WERI-Rb-1 (cell line): ENCODE measurements around the gene RNASE8.

Experiments
- DNase-seq: peaks from one replicate; pipeline ENCODE4 v3.0.0-alpha.2; 2020
- H3K27ac ChIP-seq: fragments of 250-450 bp; sonication (Bioruptor Pico); 2 replicates; pipeline ENCODE4 v1.5.1; 2020; ENCODE audit warnings: mild to moderate bottlenecking, moderate library complexity
- H3K27me3 ChIP-seq: fragments of 250-450 bp; sonication (Bioruptor Pico); 2 replicates; pipeline ENCODE4 v1.5.1; 2021; ENCODE audit warnings: mild to moderate bottlenecking, low read depth, moderate library complexity; ENCODE audit not compliant: insufficient read depth, severe bottlenecking
- H3K36me3 ChIP-seq: fragments of 250-450 bp; sonication (Bioruptor Pico); 2 replicates; pipeline ENCODE4 v1.5.1; 2020; ENCODE audit warnings: mild to moderate bottlenecking, moderate library complexity
- H3K4me3 ChIP-seq: 2 replicates; pipeline ENCODE4 v1.5.1; 2011; ENCODE audit warnings: low read depth, mild to moderate bottlenecking, control low read depth, low read length
- H3K9me3 ChIP-seq: fragments of 250-450 bp; sonication (Bioruptor Pico); 2 replicates; pipeline ENCODE4 v1.5.1; 2021; ENCODE audit warnings: mild to moderate bottlenecking, moderate library complexity; ENCODE audit not compliant: severe bottlenecking
- TF ChIP-seq, protein P1 (sequence below): IDR thresholded peaks from 2 replicates; pipeline ENCODE4 v1.5.1; 2011; ENCODE audit warnings: low read depth, mild to moderate bottlenecking, control low read depth, inconsistent platforms, low read length

The RNASE8 gene

DNA sequence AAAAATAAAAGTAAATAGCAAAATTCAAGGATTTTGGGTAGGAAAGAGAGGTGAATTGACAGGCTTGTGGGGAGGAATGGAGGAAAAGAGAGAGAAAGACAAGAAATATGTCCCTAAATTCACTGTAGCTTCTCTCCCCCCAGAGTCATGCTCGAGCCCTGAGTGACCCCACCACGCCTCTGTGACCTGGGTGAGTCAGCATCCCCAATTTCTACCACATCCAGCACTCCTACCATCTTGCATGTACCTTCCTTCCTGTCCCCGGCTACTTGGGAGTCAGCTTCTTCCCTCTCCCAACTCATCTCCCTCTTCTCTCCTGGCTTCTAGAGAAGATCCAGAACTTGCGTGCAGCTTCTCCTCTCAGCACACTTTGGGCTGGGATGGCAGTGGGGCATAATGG is 31.1 kb downstream of the RNASE8 start:
- no peak for DNase-seq
- Histone ChIP-seq H3K27me3 (no peaks in the 10 kb centered on the region), H3K4me3 (no peak overlapping the region), H3K36me3 (peaks cover 81% of the 10 kb centered on the region), H3K9me3 (no peaks in the 10 kb centered on the region), H3K27ac (no peak overlapping the region)
- TF ChIP-seq, protein P1, sequence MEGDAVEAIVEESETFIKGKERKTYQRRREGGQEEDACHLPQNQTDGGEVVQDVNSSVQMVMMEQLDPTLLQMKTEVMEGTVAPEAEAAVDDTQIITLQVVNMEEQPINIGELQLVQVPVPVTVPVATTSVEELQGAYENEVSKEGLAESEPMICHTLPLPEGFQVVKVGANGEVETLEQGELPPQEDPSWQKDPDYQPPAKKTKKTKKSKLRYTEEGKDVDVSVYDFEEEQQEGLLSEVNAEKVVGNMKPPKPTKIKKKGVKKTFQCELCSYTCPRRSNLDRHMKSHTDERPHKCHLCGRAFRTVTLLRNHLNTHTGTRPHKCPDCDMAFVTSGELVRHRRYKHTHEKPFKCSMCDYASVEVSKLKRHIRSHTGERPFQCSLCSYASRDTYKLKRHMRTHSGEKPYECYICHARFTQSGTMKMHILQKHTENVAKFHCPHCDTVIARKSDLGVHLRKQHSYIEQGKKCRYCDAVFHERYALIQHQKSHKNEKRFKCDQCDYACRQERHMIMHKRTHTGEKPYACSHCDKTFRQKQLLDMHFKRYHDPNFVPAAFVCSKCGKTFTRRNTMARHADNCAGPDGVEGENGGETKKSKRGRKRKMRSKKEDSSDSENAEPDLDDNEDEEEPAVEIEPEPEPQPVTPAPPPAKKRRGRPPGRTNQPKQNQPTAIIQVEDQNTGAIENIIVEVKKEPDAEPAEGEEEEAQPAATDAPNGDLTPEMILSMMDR = no peak

DNA sequence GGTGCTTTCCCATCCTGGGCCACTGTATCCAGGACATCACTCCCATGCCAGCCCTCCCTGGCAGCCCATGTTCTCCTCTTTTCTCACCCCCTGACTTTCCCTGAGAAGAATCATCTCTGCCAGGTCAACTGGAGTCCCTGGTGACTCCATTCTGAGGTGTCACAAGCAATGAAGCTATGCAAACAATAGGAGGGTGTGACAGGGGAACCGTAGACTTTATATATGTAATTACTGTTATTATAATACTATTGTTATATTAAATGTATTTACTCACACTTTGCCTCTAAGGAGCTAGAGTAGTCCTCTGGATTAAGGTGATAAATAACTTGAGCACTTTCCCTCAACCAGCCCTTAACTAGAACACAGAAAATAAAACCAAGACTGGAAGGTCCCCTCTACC is 31.6 kb downstream of the RNASE8 start:
- TF ChIP-seq, protein P1 = no peak
- DNase-seq = no peak
- peaks cover 80% of the 10 kb centered on the region for H3K36me3 ChIP-seq

DNA sequence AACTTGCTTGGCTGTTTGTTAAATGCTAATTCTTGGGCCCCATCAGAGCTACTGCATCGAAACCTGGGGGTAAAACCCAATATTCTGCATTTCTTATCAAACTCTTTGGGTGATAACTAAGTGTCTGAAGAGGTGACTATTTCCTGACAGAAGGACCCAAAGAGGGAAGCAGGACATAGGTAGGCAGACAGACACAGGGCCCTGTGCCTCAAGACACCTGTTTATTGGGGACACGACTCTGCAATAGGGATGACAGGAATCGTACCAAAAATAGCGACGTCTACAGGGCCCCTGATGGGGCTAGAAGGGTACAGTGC is 32.2 kb downstream of the RNASE8 start:
- TF ChIP-seq, protein P1 = no peak
- no peak for DNase-seq
- Histone ChIP-seq H3K27ac (no peak overlapping the region), H3K9me3 (no peaks in the 10 kb centered on the region), H3K27me3 (no peaks in the 10 kb centered on the region), H3K36me3 (peaks cover 78% of the 10 kb centered on the region), H3K4me3 (no peak overlapping the region)

More for the DNA sequence above, 31.6 kb downstream of the RNASE8 start:
- H3K9me3 ChIP-seq = no peaks in the 10 kb centered on the region
- H3K27ac ChIP-seq = no peak overlapping the region
- no peaks in the 10 kb centered on the region for H3K27me3 ChIP-seq
- no peak overlapping the region for H3K4me3 ChIP-seq

DNA sequence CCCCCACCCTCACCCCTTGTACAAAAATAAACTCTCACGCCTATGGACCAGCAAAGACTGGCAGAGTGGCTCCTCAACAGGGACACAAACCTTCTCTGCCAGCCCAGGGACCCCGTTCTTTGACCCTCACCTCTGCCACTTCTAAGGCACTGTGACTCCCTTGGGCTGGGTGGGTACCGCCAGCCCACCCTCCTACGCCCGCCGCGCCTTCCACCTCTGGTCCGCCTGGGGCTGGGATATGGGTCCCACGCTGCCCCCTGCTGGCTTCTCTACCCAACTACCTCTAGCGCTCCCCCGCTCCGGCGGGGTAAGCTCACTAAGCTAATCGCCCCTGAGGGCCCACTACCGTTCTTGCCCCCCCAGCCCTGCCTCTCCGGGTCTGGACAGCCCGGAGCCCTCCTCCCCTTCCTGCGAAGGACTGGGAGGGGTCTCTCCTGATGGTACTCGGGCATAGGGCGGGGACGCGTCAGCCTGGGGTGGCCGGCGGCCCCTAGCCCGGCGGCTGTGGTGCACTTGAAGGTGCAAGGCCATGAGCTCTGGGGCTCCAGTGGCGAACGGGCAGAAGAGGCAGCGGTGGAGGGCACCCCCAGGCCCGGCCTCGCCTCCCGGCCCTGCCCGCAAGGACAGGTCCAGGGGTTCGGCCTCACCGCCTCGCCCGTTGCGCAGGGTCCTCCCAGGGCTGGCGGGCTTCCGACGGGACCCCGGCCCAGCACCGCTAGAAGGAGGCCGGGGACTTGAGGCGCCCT is 32.7 kb downstream of the RNASE8 start:
- peak overlapping the region; percentile 26; the same call in 1 of the 2 replicates for H3K27ac ChIP-seq
- peak; percentile 78 for DNase-seq
- TF ChIP-seq, protein P1 = peak; percentile 68
- no peaks in the 10 kb centered on the region for H3K27me3 ChIP-seq
- H3K36me3 ChIP-seq = peaks cover 78% of the 10 kb centered on the region
- H3K9me3 ChIP-seq = no peaks in the 10 kb centered on the region
- no peak overlapping the region for H3K4me3 ChIP-seq

DNA sequence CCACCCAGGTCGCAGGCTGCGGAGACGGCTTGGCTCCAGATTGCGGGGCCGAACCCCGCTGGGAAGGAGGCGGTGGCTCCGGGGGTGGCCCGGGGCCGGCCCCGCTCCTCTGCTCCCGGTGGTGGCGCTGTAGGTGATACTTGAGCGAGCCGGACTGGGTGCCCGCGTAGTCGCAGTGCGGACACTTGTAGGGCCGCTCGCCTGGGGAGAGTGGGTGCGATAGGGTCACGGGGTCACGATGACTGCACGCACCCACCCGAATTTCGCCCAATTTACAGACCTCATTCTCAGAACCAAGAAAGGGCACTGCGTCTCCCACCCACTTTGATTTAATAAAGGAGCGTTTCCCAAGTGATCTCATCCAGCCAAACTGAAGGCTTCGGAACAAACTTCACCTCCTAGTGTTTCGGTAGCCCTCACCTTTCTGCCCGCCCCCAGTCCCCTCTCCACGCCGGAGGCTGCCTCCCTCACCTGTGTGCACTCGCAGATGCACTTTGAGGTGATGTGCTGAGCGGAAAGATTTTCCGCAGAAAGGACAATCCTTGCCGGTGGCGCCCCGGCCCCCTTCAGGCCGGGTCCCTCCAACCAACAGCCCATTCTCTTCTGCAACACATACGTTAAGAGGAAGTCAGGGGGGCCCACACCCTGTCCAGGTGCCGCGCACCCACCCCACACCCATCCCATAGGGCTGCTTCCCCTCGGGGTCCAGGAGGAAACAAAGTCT is 33.5 kb downstream of the RNASE8 start:
- TF ChIP-seq, protein P1 = no peak
- H3K27ac ChIP-seq = peak overlapping the region; percentile 26; the same call in 1 of the 2 replicates
- peaks cover 80% of the 10 kb centered on the region for H3K36me3 ChIP-seq

More for the DNA sequence above, 33.5 kb downstream of the RNASE8 start:
- Histone ChIP-seq H3K9me3 (no peaks in the 10 kb centered on the region), H3K27me3 (no peaks in the 10 kb centered on the region), H3K4me3 (no peak overlapping the region)
- DNase-seq = peak; percentile 23
